Anterior cingulate cortex (tissue), 58 donors: ENCODE measurements around the gene ITGB7.

Experiments
- DNase-seq, 58 donors: peaks; one replicate each; lab custom pipeline; 2025; lab: John Stamatoyannopoulos, UW

Gene ITGB7

GRCh38 chr12:53207042-53207441 lies at the start of gene ITGB7:
Gene ITGB7, minus strand, starts transcription at chr12:53207251. Its CDS starts 6,808 bp downstream, at chr12:53200443.
- DNase-seq, result no peak

- no peak for DNase-seq
Observed at GRCh38 chr12:53255996-53256395, 48.9 kb upstream of the ITGB7 start.

- DNase-seq, result no peak
Observed at GRCh38 chr12:53254816-53255545, 47.9 kb upstream of the ITGB7 start.

DNA sequence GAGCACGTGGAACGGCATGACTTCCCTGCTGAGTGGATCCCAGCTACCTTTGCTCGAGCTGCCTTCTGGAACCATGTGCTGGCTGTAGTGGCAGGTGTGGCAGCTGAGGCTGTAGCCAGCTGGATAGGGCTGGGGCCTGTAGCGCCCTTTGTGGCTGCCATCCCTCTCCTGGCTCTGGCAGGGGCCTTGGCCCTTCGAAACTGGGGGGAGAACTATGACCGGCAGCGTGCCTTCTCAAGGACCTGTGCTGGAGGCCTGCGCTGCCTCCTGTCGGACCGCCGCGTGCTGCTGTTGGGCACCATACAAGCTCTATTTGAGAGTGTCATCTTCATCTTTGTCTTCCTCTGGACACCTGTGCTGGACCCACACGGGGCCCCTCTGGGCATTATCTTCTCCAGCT lies 46.2 kb upstream of the ITGB7 start:
- no peak for DNase-seq

- DNase-seq, result peak in 3 of 58 donors; percentile 46 to 73 (median 56)
Observed at GRCh38 chr12:53252349-53252916, 45.4 kb upstream of the ITGB7 start.

- peak; percentile 8 to 93 (median 78) for DNase-seq
Observed at GRCh38 chr12:53251477-53252348, 44.7 kb upstream of the ITGB7 start.

DNA sequence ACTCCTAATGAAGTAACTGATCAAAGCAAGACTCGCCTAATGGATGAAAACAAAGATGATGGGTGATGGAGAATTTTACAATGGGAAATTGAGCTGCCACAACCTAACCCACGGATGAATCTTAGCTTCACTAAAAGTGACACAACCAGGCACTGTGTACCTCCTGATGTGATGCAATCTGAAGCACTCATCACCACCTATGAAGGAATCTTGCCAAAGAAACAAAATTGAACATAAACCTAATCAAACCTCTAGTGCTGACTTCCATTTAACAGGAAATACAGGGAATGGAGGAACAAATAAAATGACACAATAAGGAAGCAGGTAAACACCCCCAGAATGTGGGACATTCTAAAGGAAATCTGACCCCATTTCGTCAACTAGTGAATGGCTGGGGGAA lies 38.2 kb upstream of the ITGB7 start:
- DNase-seq, result no peak

GRCh38 chr12:53244337-53244736 lies 37.3 kb upstream of the ITGB7 start:
- DNase-seq, result no peak

GRCh38 chr12:53241623-53242412 lies 34.8 kb upstream of the ITGB7 start:
- no peak for DNase-seq

GRCh38 chr12:53239643-53240258 lies 32.7 kb upstream of the ITGB7 start:
- no peak for DNase-seq

GRCh38 chr12:53236443-53237111 lies 29.5 kb upstream of the ITGB7 start:
- no peak for DNase-seq

- peak in 3 of 58 donors; percentile 12 to 36 (median 29) for DNase-seq
Observed at GRCh38 chr12:53235742-53236442, 28.8 kb upstream of the ITGB7 start.

GRCh38 chr12:53235164-53235563 lies 28.1 kb upstream of the ITGB7 start:
- peak in 3 of 58 donors; percentile 8 to 18 (median 16) for DNase-seq

DNA sequence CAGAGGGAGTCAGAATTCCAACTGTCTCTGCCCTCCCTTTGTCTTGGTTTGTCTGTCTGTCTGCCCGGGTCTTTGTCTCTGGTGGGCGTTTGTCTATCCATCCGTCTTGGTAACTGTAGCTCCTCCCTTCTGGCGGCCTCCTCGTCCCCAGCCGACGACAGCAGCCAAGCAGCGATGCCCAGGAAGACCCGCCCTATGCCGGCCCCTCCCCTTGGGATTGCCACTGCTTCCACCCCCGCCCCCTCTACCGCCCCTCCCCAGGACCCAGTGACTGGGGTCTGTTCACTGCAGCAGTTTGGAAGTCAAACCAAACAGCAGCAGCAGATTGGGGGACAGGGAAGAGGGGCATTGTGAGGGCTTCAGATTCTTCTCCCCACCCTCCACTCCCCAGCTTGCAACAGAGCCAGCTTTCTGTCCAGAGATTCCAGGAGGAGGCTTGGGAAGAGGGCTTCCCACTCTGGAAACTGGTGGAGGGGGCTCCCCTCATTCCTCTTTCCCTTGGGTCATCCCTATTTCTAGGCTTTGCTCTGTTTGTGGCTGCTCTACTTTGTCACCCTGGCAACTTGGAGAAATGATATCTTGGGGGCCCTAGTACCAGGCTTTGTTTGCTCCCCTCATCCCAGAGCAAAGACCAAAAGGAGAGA lies 27.3 kb upstream of the ITGB7 start:
- peak in 3 of 58 donors; percentile 15 to 19 (median 15) for DNase-seq

- no peak for DNase-seq
Observed at GRCh38 chr12:53233671-53234121, 26.6 kb upstream of the ITGB7 start.

- DNase-seq, result peak in 15 of 58 donors; percentile 17 to 50 (median 39)
Observed at GRCh38 chr12:53232646-53233461, 25.8 kb upstream of the ITGB7 start.
